ENCODE results near the gene ZMPSTE24.

- TF ChIP-seq RARB (CRISPR knock-in tag; IDR thresholded peaks at IDR 0.05) (no peak), CREB5 (CRISPR knock-in tag; IDR thresholded peaks at IDR 0.05; ENCODE audit: low read depth) (no peak), TCF4 (CRISPR knock-in tag; IDR thresholded peaks at IDR 0.05; ENCODE audit: borderline replicate concordance) (no peak), ESRRG (CRISPR knock-in tag; IDR thresholded peaks at IDR 0.05) (no peak), GLIS3 (CRISPR knock-in tag; IDR thresholded peaks at IDR 0.05) (no peak), PATZ1 (CRISPR knock-in tag; IDR thresholded peaks at IDR 0.05; ENCODE audit: borderline replicate concordance) (no peak), ISL1 (CRISPR knock-in tag; IDR thresholded peaks at IDR 0.05) (no peak), ZFP3 (CRISPR knock-in tag; IDR thresholded peaks at IDR 0.05) (no peak)
Observed at GRCh38 chr1:40301541-40302299, 43.7 kb downstream of the ZMPSTE24 start.
